GM23338 (cell line): ENCODE measurements around the gene PTN. TPM values are rescaled to one million over a fixed set of nuclear protein-coding genes. Genes with fewer than 3 reads are reported as not detected.
"Not testable (repeated sequence)": the region's sequence is repeated elsewhere in the genome, so short reads cannot be mapped to it uniquely, and the experiment has no call there.

Experiments used
- ATAC-seq: fragments of 200-7000 bp; cut with Tn5 transposase; 3 replicates; pipeline ENCODE4 v1.9.1; 2020
- DNase-seq: peaks from one replicate; pipeline ENCODE4 v3.0.0-alpha.2; 2015; ENCODE audit warnings: low spot score
- H2AFZ ChIP-seq: fragments of 200-600 bp; sonication (generic); 2 replicates; pipeline ENCODE4 v1.8.0; 2016; ENCODE audit warnings: antibody characterized with exemption, mild to moderate bottlenecking, moderate library complexity
- H3F3A ChIP-seq: fragments of 200-600 bp; sonication (generic); replicated peaks from 2 replicates; pipeline ENCODE4 v1.8.0; 2017; ENCODE audit warnings: antibody characterized with exemption, mixed run types, low read depth
- H3K27ac ChIP-seq: fragments of 200-600 bp; sonication (generic); 2 replicates; pipeline ENCODE4 v1.6.1; 2016; ENCODE audit warnings: low read depth
- H3K27me3 ChIP-seq: fragments of 200-600 bp; sonication (generic); 2 replicates; pipeline ENCODE4 v1.8.0; 2016; ENCODE audit warnings: mild to moderate bottlenecking, mixed run types, moderate library complexity; ENCODE audit not compliant: insufficient read depth
- H3K36me3 ChIP-seq: fragments of 200-600 bp; sonication (generic); 2 replicates; pipeline ENCODE4 v1.8.0; 2016; ENCODE audit warnings: mild to moderate bottlenecking; ENCODE audit not compliant: insufficient read depth
- H3K4me1 ChIP-seq: fragments of 200-600 bp; sonication (generic); 2 replicates; pipeline ENCODE4 v1.8.0; 2016; ENCODE audit warnings: mild to moderate bottlenecking, moderate library complexity; ENCODE audit not compliant: insufficient read depth
- H3K4me2 ChIP-seq: fragments of 200-600 bp; sonication (generic); 2 replicates; pipeline ENCODE4 v1.7.1; 2017; ENCODE audit warnings: mixed run types
- H3K4me3 ChIP-seq: fragments of 200-600 bp; sonication (generic); 2 replicates; pipeline ENCODE4 v1.6.1; 2016; ENCODE audit warnings: mixed run types
- H3K79me2 ChIP-seq: fragments of 200-600 bp; sonication (generic); replicated peaks from 2 replicates; pipeline ENCODE4 v1.8.0; 2017; ENCODE audit warnings: mild to moderate bottlenecking; ENCODE audit not compliant: insufficient read depth
- H3K9me2 ChIP-seq: fragments of 200-600 bp; sonication (generic); 2 replicates; pipeline ENCODE4 v1.8.0; 2017; ENCODE audit not compliant: insufficient read depth
- H4K20me1 ChIP-seq: fragments of 200-600 bp; sonication (generic); replicated peaks from 2 replicates; pipeline ENCODE4 v1.8.0; 2017; ENCODE audit warnings: mild to moderate bottlenecking; ENCODE audit not compliant: insufficient read depth
- H3K27ac Mint-ChIP-seq: 2 replicates; pipeline ENCODE4 v1.8.0; 2020; ENCODE audit warnings: inconsistent platforms, mild to moderate bottlenecking, moderate library complexity, mixed read lengths
- H3K27me3 Mint-ChIP-seq: 3 replicates; pipeline ENCODE4 v1.8.0; 2022; ENCODE audit warnings: low read depth, mild to moderate bottlenecking, moderate library complexity, mixed read lengths, inconsistent platforms; ENCODE audit not compliant: insufficient read depth, poor library complexity
- H3K36me3 Mint-ChIP-seq: 3 replicates; pipeline ENCODE4 v1.8.0; 2021; ENCODE audit warnings: low read depth, mild to moderate bottlenecking, inconsistent platforms, moderate library complexity, mixed read lengths
- H3K4me1 Mint-ChIP-seq: 3 replicates; pipeline ENCODE4 v1.8.0; 2020; ENCODE audit warnings: mild to moderate bottlenecking, inconsistent platforms, mixed read lengths
- H3K4me3 Mint-ChIP-seq: 3 replicates; pipeline ENCODE4 v1.8.0; 2021; ENCODE audit warnings: moderate library complexity, mild to moderate bottlenecking, inconsistent platforms, mixed read lengths
- H3K9me3 Mint-ChIP-seq: 3 replicates; pipeline ENCODE4 v1.8.0; 2020; ENCODE audit warnings: moderate library complexity, mild to moderate bottlenecking, inconsistent platforms, mixed read lengths
- CTCF ChIP-seq, 2 experiments: fragments of 200-600 bp in 1 of 2; sonication (generic) in 1 of 2; conservative IDR thresholded peaks; 2 replicates each; pipeline versions ENCODE4 v1.5.1 to v1.6.1; 2016 to 2017; ENCODE audit warnings: antibody characterized with exemption in 2 of 2, low read depth in 2 of 2, mild to moderate bottlenecking in 2 of 2, moderate library complexity in 1 of 2
- ETS1 ChIP-seq: IDR thresholded peaks from 2 replicates; pipeline ENCODE4 v1.6.1; 2016; ENCODE audit warnings: antibody characterized with exemption
- EZH2 ChIP-seq: fragments of 200-600 bp; sonication (generic); IDR thresholded peaks from one replicate; pipeline ENCODE4 v1.8.0; 2017; ENCODE audit warnings: antibody characterized with exemption, mild to moderate bottlenecking, low read depth; ENCODE audit not compliant: unreplicated experiment
- JUNB ChIP-seq: IDR thresholded peaks from one replicate; pipeline ENCODE4 v1.6.1; 2016; ENCODE audit warnings: antibody characterized with exemption; ENCODE audit not compliant: unreplicated experiment
- NANOG ChIP-seq: IDR thresholded peaks from 2 replicates; pipeline ENCODE4 v1.6.1; 2016; ENCODE audit warnings: antibody characterized with exemption, borderline replicate concordance
- POLR2AphosphoS5 ChIP-seq: IDR thresholded peaks from 2 replicates; pipeline ENCODE4 v1.6.1; 2016; ENCODE audit warnings: antibody characterized with exemption, low read depth
- REST ChIP-seq: IDR thresholded peaks from one replicate; pipeline ENCODE4 v1.6.1; 2018; ENCODE audit warnings: antibody characterized with exemption; ENCODE audit not compliant: unreplicated experiment
- STAT1 ChIP-seq: IDR thresholded peaks from one replicate; pipeline ENCODE4 v1.6.1; 2016; ENCODE audit warnings: antibody characterized with exemption; ENCODE audit not compliant: unreplicated experiment
- ZNF114 ChIP-seq: fragments of 250-450 bp; sonication (Bioruptor Pico); IDR thresholded peaks from 2 replicates; pipeline ENCODE4 v1.5.0; 2020; ENCODE audit warnings: mild to moderate bottlenecking, moderate library complexity
- ZNF331 ChIP-seq: fragments of 250-450 bp; sonication (Bioruptor Pico); IDR thresholded peaks from 2 replicates; pipeline ENCODE4 v1.5.0; 2020; ENCODE audit warnings: low read depth, mild to moderate bottlenecking, moderate library complexity
- polyA plus RNA-seq: library from polyadenylated mRNA; unstranded; fragments of >200 nt; fragmentation: Nextera tagmentation; extraction: Ambion mirVana; gene quantifications from 2 replicates; pipeline ENCODE4 v1.2.1, GENCODE V29; 2016
- total RNA-seq: library from RNA; depleted of rRNA; stranded (reverse); fragments of >200 nt; shearing (Covaris generic); gene quantifications from 2 replicates; pipeline ENCODE4 v1.2.3, GENCODE V29; 2014

The PTN gene
- total and polyA plus RNA-seq, 2 experiments from 2014 or later, result 20.1 to 39.4 TPM

- DNase-seq (no peak), ATAC-seq (peak; percentile 68)
- Histone ChIP-seq H2AFZ (no peak overlapping the region), H3K4me2 (no peak overlapping the region), H3K4me1 (peaks cover 8% of the 10 kb centered on the region; the same call in 1 of the 2 replicates), H3K4me3 (no peak overlapping the region), H3K79me2 (no peaks in the 10 kb centered on the region), H3K27me3 (no peaks in the 10 kb centered on the region), H3K9me2 (no peaks in the 10 kb centered on the region; the same call in 1 of the 2 replicates), H3K36me3 (no peaks in the 10 kb centered on the region), H3K27ac (no peak overlapping the region), H3F3A (no peaks in the 10 kb centered on the region), H4K20me1 (no peaks in the 10 kb centered on the region)
- Mint-ChIP-seq H3K4me3 (no peak overlapping the region), H3K4me1 (peaks cover 16% of the 10 kb centered on the region), H3K27me3 (peaks cover 3% of the 10 kb centered on the region), H3K36me3 (no peaks in the 10 kb centered on the region), H3K9me3 (no peaks in the 10 kb centered on the region), H3K27ac (no peak overlapping the region)
- TF ChIP-seq POLR2AphosphoS5 (no peak), ETS1 (no peak), CTCF (conservative IDR thresholded peaks at IDR 0.05; ENCODE audit: low read depth in 2 of 2) (no peak), EZH2 (no peak), STAT1 (no peak)
Measured at GRCh38 chr7:137241655-137242360, 101.7 kb downstream of the PTN start.

- DNase-seq, H3K4me3 Mint-ChIP-seq, H3K9me2 ChIP-seq, H3K36me3 ChIP-seq, H3K27me3 Mint-ChIP-seq, H3K27ac ChIP-seq, H3K4me2 ChIP-seq, H3K4me1 ChIP-seq, H2AFZ ChIP-seq, H3F3A ChIP-seq, H3K27me3 ChIP-seq, ATAC-seq, H3K79me2 ChIP-seq, H3K4me3 ChIP-seq, H3K9me3 Mint-ChIP-seq, H3K27ac Mint-ChIP-seq, H4K20me1 ChIP-seq, H3K36me3 Mint-ChIP-seq: not testable (repeated sequence)
- H3K4me1 Mint-ChIP-seq, result peaks cover 12% of the 10 kb centered on the region
Measured at GRCh38 chr7:137239186-137239585, 104.3 kb downstream of the PTN start.

GRCh38 chr7:137235434-137235833 is 108.1 kb downstream of the PTN start:
- H3K4me1 ChIP-seq, result no peaks in the 10 kb centered on the region
- no peak overlapping the region for H3K4me2 ChIP-seq
- H3K36me3 ChIP-seq, result no peaks in the 10 kb centered on the region
- H3K4me3 Mint-ChIP-seq, result no peak overlapping the region
- no peaks in the 10 kb centered on the region for H3K9me3 Mint-ChIP-seq
- H4K20me1 ChIP-seq, result no peaks in the 10 kb centered on the region
- no peak overlapping the region for H3K4me3 ChIP-seq
- DNase-seq (no peak), ATAC-seq (no peak)
- no peaks in the 10 kb centered on the region for H3K27me3 Mint-ChIP-seq
- no peaks in the 10 kb centered on the region for H3K27me3 ChIP-seq
- no peak overlapping the region for H3K27ac Mint-ChIP-seq
- H3K79me2 ChIP-seq, result no peaks in the 10 kb centered on the region
- H3F3A ChIP-seq, result no peaks in the 10 kb centered on the region
- no peaks in the 10 kb centered on the region for H3K36me3 Mint-ChIP-seq
- H2AFZ ChIP-seq, result no peak overlapping the region
- no peaks in the 10 kb centered on the region; the same call in 2 of the 3 replicates for H3K4me1 Mint-ChIP-seq
- H3K9me2 ChIP-seq, result peaks cover 7% of the 10 kb centered on the region; the same call in 1 of the 2 replicates
- no peak overlapping the region for H3K27ac ChIP-seq
- no peak for TF ChIP-seq POLR2AphosphoS5
- no peak for TF ChIP-seq ZNF331
- no peak for TF ChIP-seq JUNB
- TF ChIP-seq EZH2, result no peak
- TF ChIP-seq NANOG, result no peak
- no peak for TF ChIP-seq ZNF114 (CRISPR knock-in tag)
- TF ChIP-seq STAT1, result no peak
- TF ChIP-seq REST, result no peak
- TF ChIP-seq CTCF (conservative IDR thresholded peaks at IDR 0.05; ENCODE audit: low read depth in 2 of 2), result no peak
